HL-60 (cell line): ENCODE measurements around the gene IL18R1.

Experiments
- POLR2AphosphoS5 ChIP-seq: IDR thresholded peaks from 2 replicates; pipeline ENCODE4 v1.6.1; 2012; ENCODE audit warnings: low read depth
- TF ChIP-seq, protein P1 (sequence below): IDR thresholded peaks from one replicate; pipeline ENCODE4 v1.5.1; 2011; ENCODE audit warnings: low read length, control low read depth, inconsistent platforms; ENCODE audit not compliant: insufficient read depth

DNA sequence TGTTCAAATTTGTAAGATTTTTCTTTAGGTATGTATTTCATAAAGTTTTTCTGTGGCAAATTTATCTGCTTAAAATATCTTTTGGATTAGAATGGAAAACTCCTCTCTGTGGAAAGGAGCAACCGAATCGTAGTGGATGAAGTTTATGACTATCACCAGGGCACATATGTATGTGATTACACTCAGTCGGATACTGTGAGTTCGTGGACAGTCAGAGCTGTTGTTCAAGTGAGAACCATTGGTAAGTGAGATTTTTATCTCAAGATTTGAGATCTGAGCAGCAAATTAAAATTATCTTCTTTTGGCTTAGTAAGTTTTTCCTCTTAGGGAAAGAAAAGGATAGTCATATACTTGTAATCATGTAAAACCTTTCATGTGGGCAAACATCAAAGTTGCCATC lies 81.5 kb downstream of the IL18R1 start:
- TF ChIP-seq, protein P1, sequence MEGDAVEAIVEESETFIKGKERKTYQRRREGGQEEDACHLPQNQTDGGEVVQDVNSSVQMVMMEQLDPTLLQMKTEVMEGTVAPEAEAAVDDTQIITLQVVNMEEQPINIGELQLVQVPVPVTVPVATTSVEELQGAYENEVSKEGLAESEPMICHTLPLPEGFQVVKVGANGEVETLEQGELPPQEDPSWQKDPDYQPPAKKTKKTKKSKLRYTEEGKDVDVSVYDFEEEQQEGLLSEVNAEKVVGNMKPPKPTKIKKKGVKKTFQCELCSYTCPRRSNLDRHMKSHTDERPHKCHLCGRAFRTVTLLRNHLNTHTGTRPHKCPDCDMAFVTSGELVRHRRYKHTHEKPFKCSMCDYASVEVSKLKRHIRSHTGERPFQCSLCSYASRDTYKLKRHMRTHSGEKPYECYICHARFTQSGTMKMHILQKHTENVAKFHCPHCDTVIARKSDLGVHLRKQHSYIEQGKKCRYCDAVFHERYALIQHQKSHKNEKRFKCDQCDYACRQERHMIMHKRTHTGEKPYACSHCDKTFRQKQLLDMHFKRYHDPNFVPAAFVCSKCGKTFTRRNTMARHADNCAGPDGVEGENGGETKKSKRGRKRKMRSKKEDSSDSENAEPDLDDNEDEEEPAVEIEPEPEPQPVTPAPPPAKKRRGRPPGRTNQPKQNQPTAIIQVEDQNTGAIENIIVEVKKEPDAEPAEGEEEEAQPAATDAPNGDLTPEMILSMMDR: no peak
- no peak for TF ChIP-seq POLR2AphosphoS5
